Measurements from ENCODE around the gene CHTOP. TPM values are rescaled to one million over a fixed set of nuclear protein-coding genes. Genes with fewer than 3 reads are reported as not detected.

CHTOP gene
- total RNA-seq, 2 experiments from 2014 or later = 70.9 to 107 TPM

GRCh38 chr1:153640861-153641260 lies 7.0 kb downstream of the CHTOP start:
- Histone ChIP-seq H3K4me2 (ENCODE audit: low read length) (no peak overlapping the region), H3K27ac (ENCODE audit: low read depth, low read length, poor library complexity, severe bottlenecking) (no peak overlapping the region), H3K36me3 (ENCODE audit: insufficient read depth, low read length) (peaks cover 100% of the 10 kb centered on the region), H4K20me1 (ENCODE audit: insufficient read depth, low read length) (no peaks in the 10 kb centered on the region), H3K9me2 (ENCODE audit: insufficient read depth, low read length) (no peaks in the 10 kb centered on the region), H3K9me3 (ENCODE audit: low read length) (no peaks in the 10 kb centered on the region), H3K4me1 (ENCODE audit: insufficient read depth, low read length, poor library complexity, severe bottlenecking) (peaks cover 4% of the 10 kb centered on the region), H3K79me2 (ENCODE audit: insufficient read depth, low read depth, low read length) (peaks cover 13% of the 10 kb centered on the region), H2AFZ (ENCODE audit: low read length) (no peak overlapping the region), H3K4me3 (ENCODE audit: low read depth, low read length, poor library complexity, severe bottlenecking) (no peak overlapping the region)
- no peak for DNase-seq (ENCODE audit: low spot score)
- intact Hi-C loops (cut with micrococcal nuclease; ENCODE audit: unreplicated experiment) = no loop called here
- no TSS peak for BruUV-seq (replicated peaks)
- TF ChIP-seq CTCF (conservative IDR thresholded peaks at IDR 0.05; ENCODE audit: low read length) (no peak), EZH2phosphoT487 (IDR thresholded peaks at IDR 0.05; ENCODE audit: borderline replicate concordance, low read depth, low read length) (no peak)
- ChIA-PET POLR2A (no interaction called here), CTCF (ENCODE audit: unreplicated experiment) (no interaction called here)

- TF ChIP-seq EZH2phosphoT487 (IDR thresholded peaks at IDR 0.05; ENCODE audit: borderline replicate concordance, low read depth, low read length) (no peak), CTCF (conservative IDR thresholded peaks at IDR 0.05; ENCODE audit: low read length) (no peak)
- Histone ChIP-seq H3K4me3 (ENCODE audit: low read depth, low read length, poor library complexity, severe bottlenecking) (no peak overlapping the region), H3K36me3 (ENCODE audit: insufficient read depth, low read length) (peaks cover 100% of the 10 kb centered on the region), H3K4me2 (ENCODE audit: low read length) (no peak overlapping the region), H3K79me2 (ENCODE audit: insufficient read depth, low read depth, low read length) (peaks cover under 1% of the 10 kb centered on the region; the same call in 1 of the 2 replicates), H3K9me3 (ENCODE audit: low read length) (no peaks in the 10 kb centered on the region), H3K27ac (ENCODE audit: low read depth, low read length, poor library complexity, severe bottlenecking) (no peak overlapping the region), H3K9me2 (ENCODE audit: insufficient read depth, low read length) (no peaks in the 10 kb centered on the region), H4K20me1 (ENCODE audit: insufficient read depth, low read length) (no peaks in the 10 kb centered on the region), H3K4me1 (ENCODE audit: insufficient read depth, low read length, poor library complexity, severe bottlenecking) (no peaks in the 10 kb centered on the region), H2AFZ (ENCODE audit: low read length) (no peak overlapping the region)
- ChIA-PET CTCF (ENCODE audit: unreplicated experiment) (no interaction called here), POLR2A (no interaction called here)
- intact Hi-C loops (cut with micrococcal nuclease; ENCODE audit: unreplicated experiment) = no loop called here
- no TSS peak for BruUV-seq (replicated peaks)
- DNase-seq (ENCODE audit: low spot score) = no peak
These were observed 8.3 kb downstream of the CHTOP start for GRCh38 chr1:153642161-153642560.

GRCh38 chr1:153643100-153643499 lies 9.2 kb downstream of the CHTOP start:
- H2AFZ ChIP-seq (ENCODE audit: low read length) = no peak overlapping the region
- no peaks in the 10 kb centered on the region for H3K9me2 ChIP-seq (ENCODE audit: insufficient read depth, low read length)
- H3K4me3 ChIP-seq (ENCODE audit: low read depth, low read length, poor library complexity, severe bottlenecking) = no peak overlapping the region
- no TSS peak for BruUV-seq (replicated peaks)
- CTCF ChIA-PET (ENCODE audit: unreplicated experiment) = no interaction called here
- no peaks in the 10 kb centered on the region for H3K4me1 ChIP-seq (ENCODE audit: insufficient read depth, low read length, poor library complexity, severe bottlenecking)
- TF ChIP-seq EZH2phosphoT487 (IDR thresholded peaks at IDR 0.05; ENCODE audit: borderline replicate concordance, low read depth, low read length) (no peak), CTCF (conservative IDR thresholded peaks at IDR 0.05; ENCODE audit: low read length) (no peak)
- no peaks in the 10 kb centered on the region for H3K9me3 ChIP-seq (ENCODE audit: low read length)
- no peaks in the 10 kb centered on the region; the same call in 1 of the 2 replicates for H3K79me2 ChIP-seq (ENCODE audit: insufficient read depth, low read depth, low read length)
- no peak for DNase-seq (ENCODE audit: low spot score)
- H3K36me3 ChIP-seq (ENCODE audit: insufficient read depth, low read length) = peaks cover 95% of the 10 kb centered on the region
- no peaks in the 10 kb centered on the region for H4K20me1 ChIP-seq (ENCODE audit: insufficient read depth, low read length)
- no peak overlapping the region for H3K4me2 ChIP-seq (ENCODE audit: low read length)
- POLR2A ChIA-PET = interaction anchor here (0.7 to 2.2 kb wide), 4 partner anchors 8 to 26 kb away, joined by 3 to 8 read pairs (median 4); partner anchors contain the start of gene CHTOP
- intact Hi-C loops (cut with micrococcal nuclease; ENCODE audit: unreplicated experiment) = no loop called here
- H3K27ac ChIP-seq (ENCODE audit: low read depth, low read length, poor library complexity, severe bottlenecking) = no peak overlapping the region

Measured in OCI-LY7 (cell line).